ENCODE data around the gene UNC80. TPM values are rescaled to one million over a fixed set of nuclear protein-coding genes. Genes with fewer than 3 reads are reported as not detected.

Gene UNC80
- total RNA-seq, 2 experiments from 2014 or later: not detected

DNA sequence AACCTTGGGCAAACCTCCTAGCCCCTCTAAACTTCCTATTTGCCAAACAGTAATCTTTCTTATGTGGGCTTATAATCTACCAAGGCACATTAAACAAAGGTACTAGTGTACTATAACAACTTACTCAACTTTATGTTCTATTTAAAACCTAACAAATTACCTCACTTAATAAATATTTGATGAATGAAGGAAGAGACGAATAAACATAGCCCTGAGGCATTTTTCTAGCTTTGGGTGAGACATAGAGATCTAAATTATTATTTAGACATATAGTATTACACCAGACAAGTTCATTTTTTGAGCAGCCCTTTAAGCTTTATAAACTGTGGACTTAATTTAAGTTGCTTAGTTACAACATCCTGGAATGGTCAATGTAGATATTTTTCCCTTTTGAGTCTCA, 104.6 kb downstream of the UNC80 start:
- Mint-ChIP-seq H3K27ac (no peak overlapping the region), H3K4me3 (no peak overlapping the region), H3K27me3 (ENCODE audit: low read depth) (peaks cover 4% of the 10 kb centered on the region), H3K4me1 (ENCODE audit: low read depth) (no peaks in the 10 kb centered on the region), H3K9me3 (no peaks in the 10 kb centered on the region), H3K36me3 (ENCODE audit: low read depth) (no peaks in the 10 kb centered on the region)
- intact Hi-C loops (cut with micrococcal nuclease): no loop called here
- CTCF ChIA-PET: interaction anchor here (0.6 kb wide), 1 partner anchor 9 kb away, joined by 6 read pairs; no protein-coding TSS in a partner anchor
- DNase-seq: no peak

DNA sequence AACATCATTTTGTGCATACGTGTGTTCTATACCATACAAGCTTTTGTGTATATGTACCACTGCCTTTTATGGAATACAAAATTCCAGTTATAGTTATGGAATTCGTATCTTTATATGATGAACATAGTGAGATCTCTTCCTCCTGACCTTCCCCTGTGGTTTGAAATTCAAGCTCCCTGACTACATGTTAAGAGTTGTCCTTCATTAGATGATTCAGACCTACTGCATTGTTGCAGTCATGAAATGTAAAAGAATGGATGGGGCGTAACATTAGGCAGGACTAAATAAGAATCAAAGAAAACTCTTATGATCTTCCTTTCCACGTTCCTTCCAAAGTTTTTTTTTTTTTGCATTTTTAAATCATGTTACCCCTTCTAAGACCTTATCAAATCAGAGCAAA, 107.1 kb downstream of the UNC80 start:
- CTCF ChIA-PET: interaction anchor here (1.2 kb wide), 1 partner anchor 9 kb away, joined by 3 read pairs; no protein-coding TSS in a partner anchor
- no peak for DNase-seq
- no peaks in the 10 kb centered on the region for H3K36me3 Mint-ChIP-seq (ENCODE audit: low read depth)
- H3K4me1 Mint-ChIP-seq (ENCODE audit: low read depth): no peaks in the 10 kb centered on the region
- H3K27ac Mint-ChIP-seq: no peak overlapping the region
- H3K9me3 Mint-ChIP-seq: no peaks in the 10 kb centered on the region
- peaks cover 4% of the 10 kb centered on the region for H3K27me3 Mint-ChIP-seq (ENCODE audit: low read depth)
- no peak overlapping the region for H3K4me3 Mint-ChIP-seq
- intact Hi-C loops (cut with micrococcal nuclease): no loop called here

DNA sequence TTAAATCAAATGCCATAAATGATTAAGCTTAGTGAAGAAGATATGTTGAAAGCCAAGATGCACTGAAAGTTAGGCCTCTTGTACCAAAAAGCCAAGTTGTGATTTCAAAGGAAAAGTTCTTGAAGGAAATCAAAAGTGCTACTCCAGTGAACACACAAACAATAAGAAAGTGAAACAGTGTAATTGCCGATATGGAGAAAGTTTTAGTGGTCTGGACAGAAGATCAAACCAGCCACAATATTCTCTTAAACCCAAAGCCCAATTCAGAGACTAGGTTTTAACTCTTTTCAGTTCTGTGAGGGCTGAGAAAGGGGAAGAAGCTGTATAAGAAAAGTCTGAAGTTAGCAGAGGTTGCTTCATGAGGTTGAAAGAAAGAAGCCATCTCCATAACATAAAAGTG, 129.0 kb downstream of the UNC80 start:
- H3K27me3 Mint-ChIP-seq (ENCODE audit: low read depth): peaks cover 6% of the 10 kb centered on the region
- no peak overlapping the region for H3K4me3 Mint-ChIP-seq
- no peak overlapping the region for H3K27ac Mint-ChIP-seq

DNA sequence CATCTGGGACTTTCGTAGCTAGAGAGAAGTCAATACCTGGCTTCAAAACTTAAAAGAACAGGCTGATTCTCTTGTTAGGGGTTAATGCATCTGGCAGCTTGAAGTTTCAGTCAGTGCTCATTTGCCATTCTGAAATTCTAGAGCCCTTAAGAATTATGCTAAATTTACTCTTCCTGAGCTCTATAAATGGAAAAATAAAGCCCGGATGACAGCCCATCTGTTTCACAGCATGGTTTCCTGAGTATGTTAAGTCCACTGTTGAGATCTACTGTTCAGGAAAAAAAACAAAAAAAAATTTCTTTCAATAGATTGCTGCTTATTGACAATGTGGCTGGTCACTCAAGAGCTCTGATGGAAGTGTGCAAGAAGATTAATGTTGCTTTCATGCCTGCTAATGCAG, 129.5 kb downstream of the UNC80 start:
- Mint-ChIP-seq H3K4me3 (no peak overlapping the region), H3K36me3 (ENCODE audit: low read depth) (no peaks in the 10 kb centered on the region), H3K4me1 (ENCODE audit: low read depth) (no peaks in the 10 kb centered on the region), H3K27ac (no peak overlapping the region), H3K27me3 (ENCODE audit: low read depth) (peaks cover 6% of the 10 kb centered on the region), H3K9me3 (no peaks in the 10 kb centered on the region)
- intact Hi-C loops (cut with micrococcal nuclease): no loop called here
- CTCF ChIA-PET: no interaction called here
- DNase-seq: no peak

More for the DNA sequence above, 129.0 kb downstream of the UNC80 start:
- H3K9me3 Mint-ChIP-seq: no peaks in the 10 kb centered on the region
- CTCF ChIA-PET: no interaction called here
- no peaks in the 10 kb centered on the region for H3K36me3 Mint-ChIP-seq (ENCODE audit: low read depth)
- H3K4me1 Mint-ChIP-seq (ENCODE audit: low read depth): no peaks in the 10 kb centered on the region
- no peak for DNase-seq
- intact Hi-C loops (cut with micrococcal nuclease): no loop called here

DNA sequence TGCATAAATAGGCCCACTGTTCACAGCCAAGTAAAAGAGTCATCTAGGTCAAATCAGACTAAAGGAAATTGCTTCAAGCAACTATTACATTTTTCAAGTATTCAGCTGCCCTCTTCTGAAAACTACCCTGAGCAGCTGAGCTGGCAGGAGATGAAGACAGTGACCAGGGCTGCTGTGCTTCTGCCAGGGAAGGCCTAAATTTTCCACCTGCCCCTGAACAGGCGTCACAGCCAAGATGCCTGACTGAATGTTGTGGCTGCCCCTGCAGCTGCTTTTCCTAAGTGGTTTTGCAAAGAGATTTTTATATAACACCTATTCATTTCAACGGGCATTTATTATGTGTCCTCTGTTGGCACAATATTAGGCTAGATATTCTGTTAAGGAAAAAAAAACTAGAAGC, 134.1 kb downstream of the UNC80 start:
- Mint-ChIP-seq H3K4me1 (ENCODE audit: low read depth) (no peaks in the 10 kb centered on the region), H3K27ac (no peak overlapping the region), H3K36me3 (ENCODE audit: low read depth) (no peaks in the 10 kb centered on the region), H3K27me3 (ENCODE audit: low read depth) (peaks cover 7% of the 10 kb centered on the region), H3K9me3 (no peaks in the 10 kb centered on the region), H3K4me3 (no peak overlapping the region)
- intact Hi-C loops (cut with micrococcal nuclease): no loop called here
- DNase-seq: no peak
- CTCF ChIA-PET: interaction anchor here (0.6 kb wide), 1 partner anchor 72 kb away, joined by 3 read pairs; no protein-coding TSS in a partner anchor

DNA sequence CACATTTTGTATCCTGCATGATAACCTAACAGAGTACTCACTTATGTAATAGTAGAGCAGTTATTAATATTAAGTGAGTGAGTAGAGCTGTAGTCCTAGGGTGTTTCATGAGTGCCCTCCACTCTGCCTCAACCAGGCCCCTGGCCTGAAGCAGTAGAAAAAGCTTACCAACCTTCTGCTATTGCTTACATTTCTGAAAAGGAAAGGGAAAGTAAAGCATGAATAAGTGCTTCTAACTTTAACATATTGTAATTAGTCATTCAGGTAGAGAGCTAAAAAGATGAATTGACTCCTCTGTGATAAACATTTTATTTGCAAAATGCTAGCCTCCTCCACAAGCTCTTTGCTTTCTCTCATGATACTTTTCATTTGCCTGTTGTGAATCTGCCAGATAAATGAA, 136.1 kb downstream of the UNC80 start:
- intact Hi-C loops (cut with micrococcal nuclease): no loop called here
- no peak for DNase-seq
- H3K27ac Mint-ChIP-seq: no peak overlapping the region
- no peaks in the 10 kb centered on the region for H3K9me3 Mint-ChIP-seq
- no peak overlapping the region for H3K4me3 Mint-ChIP-seq
- no peaks in the 10 kb centered on the region for H3K36me3 Mint-ChIP-seq (ENCODE audit: low read depth)
- no peaks in the 10 kb centered on the region for H3K4me1 Mint-ChIP-seq (ENCODE audit: low read depth)
- CTCF ChIA-PET: interaction anchor here (0.9 kb wide), 1 partner anchor 291 kb away, joined by 3 read pairs; no protein-coding TSS in a partner anchor
- H3K27me3 Mint-ChIP-seq (ENCODE audit: low read depth): peaks cover 4% of the 10 kb centered on the region

DNA sequence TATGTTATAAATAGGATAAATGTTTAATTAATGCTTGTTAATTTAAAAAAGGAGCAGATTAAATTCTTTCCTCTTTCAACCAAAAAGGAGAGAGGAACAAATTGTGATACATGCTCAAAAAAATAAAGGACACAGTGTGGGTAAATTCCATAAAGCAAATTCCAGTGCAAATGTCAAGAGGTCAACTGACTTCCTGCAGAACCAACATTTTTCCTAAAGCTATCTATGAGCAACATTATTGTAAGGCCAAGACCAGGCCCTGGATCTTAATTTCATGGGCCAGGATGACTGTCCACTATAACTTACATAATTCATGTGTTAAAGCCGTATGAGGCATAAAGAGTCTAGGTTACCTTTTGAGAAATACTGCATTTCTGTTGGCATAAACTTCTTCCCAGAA, 136.9 kb downstream of the UNC80 start:
- Mint-ChIP-seq H3K4me1 (ENCODE audit: low read depth) (no peaks in the 10 kb centered on the region), H3K4me3 (no peak overlapping the region), H3K36me3 (ENCODE audit: low read depth) (no peaks in the 10 kb centered on the region), H3K27me3 (ENCODE audit: low read depth) (peaks cover 4% of the 10 kb centered on the region), H3K9me3 (no peaks in the 10 kb centered on the region), H3K27ac (no peak overlapping the region)
- CTCF ChIA-PET: no interaction called here
- intact Hi-C loops (cut with micrococcal nuclease): no loop called here
- no peak for DNase-seq

DNA sequence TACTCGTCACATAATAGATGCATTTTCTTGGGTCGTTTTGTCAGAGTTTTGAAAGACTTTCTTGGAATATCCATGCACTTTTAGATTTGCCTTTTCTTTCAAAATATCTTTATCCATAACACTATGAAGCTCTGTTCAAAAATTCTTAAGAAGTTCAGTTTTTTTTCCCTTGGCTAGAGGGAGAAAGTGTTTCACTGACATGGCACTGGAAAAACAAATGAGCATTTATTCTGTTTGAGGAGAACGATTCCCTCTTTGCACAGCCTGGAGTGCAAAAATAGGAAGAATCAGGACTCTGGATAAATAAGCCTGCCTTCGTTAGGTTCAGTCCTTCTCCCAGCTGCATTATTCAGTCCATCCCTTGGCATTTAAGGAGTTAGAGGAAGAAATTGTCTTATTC, 139.9 kb downstream of the UNC80 start:
- Mint-ChIP-seq H3K27me3 (ENCODE audit: low read depth) (peaks cover 7% of the 10 kb centered on the region), H3K4me1 (ENCODE audit: low read depth) (no peaks in the 10 kb centered on the region), H3K36me3 (ENCODE audit: low read depth) (no peaks in the 10 kb centered on the region), H3K9me3 (no peaks in the 10 kb centered on the region), H3K4me3 (no peak overlapping the region), H3K27ac (no peak overlapping the region)
- no peak for DNase-seq
- CTCF ChIA-PET: no interaction called here
- intact Hi-C loops (cut with micrococcal nuclease): no loop called here

DNA sequence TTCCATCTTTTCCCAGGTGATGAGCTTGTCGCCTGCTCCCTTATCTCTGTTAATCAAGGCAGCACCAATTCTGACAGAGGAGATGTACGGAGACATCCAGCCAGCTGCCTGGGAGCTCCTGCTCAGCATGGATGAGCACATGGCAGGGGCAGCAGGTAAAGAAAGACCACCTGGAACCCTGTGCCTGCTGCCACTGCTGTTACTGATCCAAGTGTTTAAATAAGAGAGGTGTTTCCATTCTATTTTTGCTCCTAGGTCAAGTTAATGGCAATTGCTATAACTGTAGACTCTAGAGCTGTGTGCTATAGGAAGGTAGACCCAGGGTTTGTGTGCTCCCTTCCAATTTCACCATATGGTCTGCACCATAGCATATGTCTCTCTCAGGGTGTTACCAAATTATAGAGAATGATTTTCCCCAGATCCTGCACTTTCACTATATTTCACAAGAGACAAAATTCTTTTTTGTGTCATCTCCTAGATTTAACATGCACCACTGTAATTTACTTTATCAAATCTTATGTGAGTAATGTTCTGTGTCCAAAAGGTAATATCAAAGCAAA, 142.2 kb downstream of the UNC80 start:
- Mint-ChIP-seq H3K36me3 (ENCODE audit: low read depth) (no peaks in the 10 kb centered on the region), H3K27ac (no peak overlapping the region), H3K9me3 (no peaks in the 10 kb centered on the region), H3K27me3 (ENCODE audit: low read depth) (peaks cover 10% of the 10 kb centered on the region), H3K4me3 (no peak overlapping the region), H3K4me1 (ENCODE audit: low read depth) (no peaks in the 10 kb centered on the region)
- CTCF ChIA-PET: no interaction called here
- intact Hi-C loops (cut with micrococcal nuclease): no loop called here
- DNase-seq: no peak

DNA sequence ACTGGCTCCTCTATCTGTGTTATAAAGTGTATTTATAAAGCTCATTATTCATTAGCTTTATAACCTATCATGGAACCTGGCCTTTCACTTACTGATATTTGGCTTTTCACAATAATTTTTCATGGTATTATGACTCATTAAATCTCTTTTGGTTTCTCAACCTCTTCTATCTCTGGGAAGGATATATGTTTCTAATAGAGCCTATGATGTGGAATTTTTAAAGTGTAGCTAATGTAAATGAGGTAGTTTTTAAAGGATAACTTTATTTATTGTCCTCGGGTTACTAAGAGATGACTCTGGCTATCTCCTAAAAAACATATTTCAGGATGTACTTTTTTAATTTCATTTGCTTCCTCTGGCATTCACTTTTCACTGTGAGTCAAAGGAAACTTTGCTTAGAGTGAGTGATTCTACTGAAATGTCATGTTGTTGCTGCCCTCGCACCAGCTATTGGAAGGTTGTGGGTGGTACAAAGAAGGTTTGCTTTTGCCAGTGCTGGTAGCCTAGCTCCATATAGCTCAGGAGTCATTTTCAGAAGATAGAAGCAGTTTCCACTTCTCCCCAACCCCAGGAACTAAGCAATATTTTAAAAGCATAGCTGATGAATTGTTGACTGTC, 145.6 kb downstream of the UNC80 start:
- Mint-ChIP-seq H3K27ac (no peak overlapping the region), H3K27me3 (ENCODE audit: low read depth) (peaks cover 15% of the 10 kb centered on the region), H3K4me3 (no peak overlapping the region), H3K9me3 (no peaks in the 10 kb centered on the region), H3K36me3 (ENCODE audit: low read depth) (no peaks in the 10 kb centered on the region), H3K4me1 (ENCODE audit: low read depth) (no peaks in the 10 kb centered on the region)
- CTCF ChIA-PET: no interaction called here
- no peak for DNase-seq
- intact Hi-C loops (cut with micrococcal nuclease): no loop called here

DNA sequence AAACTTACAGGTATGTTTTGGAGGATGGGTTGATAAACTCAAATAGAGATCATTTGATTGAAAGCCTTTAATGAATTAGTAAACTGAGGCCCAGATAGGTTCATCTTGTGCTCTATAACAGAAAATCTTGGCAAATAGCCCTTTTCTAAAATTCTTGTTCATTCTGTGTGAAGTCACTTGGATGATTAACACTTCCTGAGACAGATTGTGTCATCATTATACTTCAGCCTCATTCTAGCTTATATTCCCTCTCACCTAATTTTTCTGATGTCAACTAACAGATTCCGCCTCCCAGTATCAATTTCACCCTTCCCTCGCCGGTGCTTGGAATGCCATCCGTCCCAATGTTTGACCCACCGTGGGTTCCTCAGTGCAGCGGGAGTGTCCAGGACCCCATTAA, 146.6 kb downstream of the UNC80 start:
- H3K27ac Mint-ChIP-seq: no peak overlapping the region
- H3K9me3 Mint-ChIP-seq: no peaks in the 10 kb centered on the region
- H3K4me1 Mint-ChIP-seq (ENCODE audit: low read depth): no peaks in the 10 kb centered on the region
- peaks cover 18% of the 10 kb centered on the region for H3K27me3 Mint-ChIP-seq (ENCODE audit: low read depth)
- no peak for DNase-seq
- intact Hi-C loops (cut with micrococcal nuclease): no loop called here
- no peak overlapping the region for H3K4me3 Mint-ChIP-seq
- CTCF ChIA-PET: no interaction called here
- no peaks in the 10 kb centered on the region for H3K36me3 Mint-ChIP-seq (ENCODE audit: low read depth)

DNA sequence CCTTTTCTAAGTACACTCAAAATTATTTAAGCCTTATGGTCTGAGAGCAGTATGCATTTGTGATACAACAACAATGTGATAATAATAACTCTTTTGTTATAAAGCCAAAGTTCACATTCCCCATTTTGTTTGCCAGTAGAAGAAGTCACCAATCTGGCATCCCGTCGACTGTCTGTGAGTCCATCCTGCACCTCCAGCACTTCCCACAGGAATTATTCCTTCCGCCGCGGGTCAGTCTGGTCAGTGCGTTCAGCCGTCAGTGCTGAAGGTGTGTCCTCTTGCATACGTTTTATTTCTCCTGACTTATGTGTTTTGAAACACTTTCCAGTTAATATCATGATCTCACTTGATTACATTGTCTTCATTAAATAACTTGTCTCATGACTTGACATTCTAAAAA, 150.5 kb downstream of the UNC80 start:
- no peaks in the 10 kb centered on the region for H3K4me1 Mint-ChIP-seq (ENCODE audit: low read depth)
- no peak overlapping the region for H3K27ac Mint-ChIP-seq
- intact Hi-C loops (cut with micrococcal nuclease): no loop called here
- no peaks in the 10 kb centered on the region for H3K36me3 Mint-ChIP-seq (ENCODE audit: low read depth)
- CTCF ChIA-PET: no interaction called here
- no peaks in the 10 kb centered on the region for H3K9me3 Mint-ChIP-seq
- no peak for DNase-seq
- H3K27me3 Mint-ChIP-seq (ENCODE audit: low read depth): peaks cover 11% of the 10 kb centered on the region
- H3K4me3 Mint-ChIP-seq: no peak overlapping the region

DNA sequence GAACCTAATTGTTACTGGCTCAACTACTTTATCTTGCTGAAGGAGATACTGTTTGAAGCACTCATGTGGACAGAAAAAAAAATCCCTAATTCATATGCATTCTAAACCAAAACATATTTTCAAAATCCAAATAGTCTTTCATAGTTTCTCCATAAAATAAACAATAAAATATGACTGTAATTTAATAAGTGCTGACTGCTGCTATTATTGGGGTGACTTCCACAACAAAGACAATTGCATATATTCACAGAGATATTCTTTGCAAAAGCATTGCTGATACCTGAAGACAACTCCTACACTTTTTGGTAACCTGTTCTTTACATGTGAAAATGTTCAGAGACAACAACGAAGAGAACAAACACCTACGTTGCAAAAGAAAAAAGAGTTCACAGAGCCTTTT, 157.7 kb downstream of the UNC80 start:
- Mint-ChIP-seq H3K9me3 (no peaks in the 10 kb centered on the region), H3K4me3 (no peak overlapping the region), H3K27me3 (ENCODE audit: low read depth) (peaks cover 3% of the 10 kb centered on the region), H3K36me3 (ENCODE audit: low read depth) (no peaks in the 10 kb centered on the region), H3K4me1 (ENCODE audit: low read depth) (no peaks in the 10 kb centered on the region), H3K27ac (no peak overlapping the region)
- CTCF ChIA-PET: no interaction called here
- intact Hi-C loops (cut with micrococcal nuclease): no loop called here
- no peak for DNase-seq

All from activated naive CD4-positive, alpha-beta T cell treated with anti-CD3 and anti-CD28 coated beads for 36 hours (primary cell).